ENCODE data around the gene TCEAL7.

DNA sequence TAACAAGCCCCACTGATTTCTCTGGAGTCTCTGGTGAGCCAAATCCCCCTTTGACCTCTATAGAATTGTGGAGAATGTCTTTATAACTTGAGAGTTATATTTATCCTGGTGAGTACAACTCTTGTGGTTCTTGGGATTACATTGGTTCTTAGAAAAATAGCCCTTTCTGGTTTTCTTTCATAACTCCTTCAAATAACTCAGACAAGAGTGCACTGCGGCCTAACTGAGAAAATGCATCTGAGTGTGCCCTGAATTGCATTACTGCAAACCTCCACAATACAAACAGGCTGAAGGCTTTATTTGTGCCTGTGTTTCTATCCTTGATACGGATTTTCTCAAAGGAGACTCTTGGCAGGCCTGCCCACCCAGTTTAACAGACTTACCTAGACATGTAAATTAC, 49.0 kb downstream of the TCEAL7 start:
- TF ChIP-seq NFATC3 (CRISPR knock-in tag; IDR thresholded peaks at IDR 0.05) = no peak
- TF ChIP-seq RFXANK (CRISPR knock-in tag; IDR thresholded peaks at IDR 0.05) = no peak
- no peak for TF ChIP-seq SIN3A (IDR thresholded peaks at IDR 0.05; ENCODE audit: borderline replicate concordance, low read depth, low read length)
- TF ChIP-seq, protein P1, sequence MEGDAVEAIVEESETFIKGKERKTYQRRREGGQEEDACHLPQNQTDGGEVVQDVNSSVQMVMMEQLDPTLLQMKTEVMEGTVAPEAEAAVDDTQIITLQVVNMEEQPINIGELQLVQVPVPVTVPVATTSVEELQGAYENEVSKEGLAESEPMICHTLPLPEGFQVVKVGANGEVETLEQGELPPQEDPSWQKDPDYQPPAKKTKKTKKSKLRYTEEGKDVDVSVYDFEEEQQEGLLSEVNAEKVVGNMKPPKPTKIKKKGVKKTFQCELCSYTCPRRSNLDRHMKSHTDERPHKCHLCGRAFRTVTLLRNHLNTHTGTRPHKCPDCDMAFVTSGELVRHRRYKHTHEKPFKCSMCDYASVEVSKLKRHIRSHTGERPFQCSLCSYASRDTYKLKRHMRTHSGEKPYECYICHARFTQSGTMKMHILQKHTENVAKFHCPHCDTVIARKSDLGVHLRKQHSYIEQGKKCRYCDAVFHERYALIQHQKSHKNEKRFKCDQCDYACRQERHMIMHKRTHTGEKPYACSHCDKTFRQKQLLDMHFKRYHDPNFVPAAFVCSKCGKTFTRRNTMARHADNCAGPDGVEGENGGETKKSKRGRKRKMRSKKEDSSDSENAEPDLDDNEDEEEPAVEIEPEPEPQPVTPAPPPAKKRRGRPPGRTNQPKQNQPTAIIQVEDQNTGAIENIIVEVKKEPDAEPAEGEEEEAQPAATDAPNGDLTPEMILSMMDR (CRISPR knock-in tag; IDR thresholded peaks at IDR 0.05) = no peak
- no peak for TF ChIP-seq JUNB (CRISPR knock-in tag; IDR thresholded peaks at IDR 0.05; ENCODE audit: borderline replicate concordance)
- TF ChIP-seq, protein P2, sequence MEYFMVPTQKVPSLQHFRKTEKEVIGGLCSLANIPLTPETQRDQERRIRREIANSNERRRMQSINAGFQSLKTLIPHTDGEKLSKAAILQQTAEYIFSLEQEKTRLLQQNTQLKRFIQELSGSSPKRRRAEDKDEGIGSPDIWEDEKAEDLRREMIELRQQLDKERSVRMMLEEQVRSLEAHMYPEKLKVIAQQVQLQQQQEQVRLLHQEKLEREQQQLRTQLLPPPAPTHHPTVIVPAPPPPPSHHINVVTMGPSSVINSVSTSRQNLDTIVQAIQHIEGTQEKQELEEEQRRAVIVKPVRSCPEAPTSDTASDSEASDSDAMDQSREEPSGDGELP (IDR thresholded peaks at IDR 0.05; ENCODE audit: borderline replicate concordance, low read depth) = no peak
- TF ChIP-seq, protein P3, sequence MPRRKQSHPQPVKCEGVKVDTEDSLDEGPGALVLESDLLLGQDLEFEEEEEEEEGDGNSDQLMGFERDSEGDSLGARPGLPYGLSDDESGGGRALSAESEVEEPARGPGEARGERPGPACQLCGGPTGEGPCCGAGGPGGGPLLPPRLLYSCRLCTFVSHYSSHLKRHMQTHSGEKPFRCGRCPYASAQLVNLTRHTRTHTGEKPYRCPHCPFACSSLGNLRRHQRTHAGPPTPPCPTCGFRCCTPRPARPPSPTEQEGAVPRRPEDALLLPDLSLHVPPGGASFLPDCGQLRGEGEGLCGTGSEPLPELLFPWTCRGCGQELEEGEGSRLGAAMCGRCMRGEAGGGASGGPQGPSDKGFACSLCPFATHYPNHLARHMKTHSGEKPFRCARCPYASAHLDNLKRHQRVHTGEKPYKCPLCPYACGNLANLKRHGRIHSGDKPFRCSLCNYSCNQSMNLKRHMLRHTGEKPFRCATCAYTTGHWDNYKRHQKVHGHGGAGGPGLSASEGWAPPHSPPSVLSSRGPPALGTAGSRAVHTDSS (CRISPR knock-in tag; conservative IDR thresholded peaks at IDR 0.05) = no peak
- no peak for TF ChIP-seq KDM6A (CRISPR knock-in tag; IDR thresholded peaks at IDR 0.05; ENCODE audit: low read depth)
- TF ChIP-seq CHD2 (IDR thresholded peaks at IDR 0.05; ENCODE audit: low read depth, low read length) = no peak
- TF ChIP-seq, protein P4, sequence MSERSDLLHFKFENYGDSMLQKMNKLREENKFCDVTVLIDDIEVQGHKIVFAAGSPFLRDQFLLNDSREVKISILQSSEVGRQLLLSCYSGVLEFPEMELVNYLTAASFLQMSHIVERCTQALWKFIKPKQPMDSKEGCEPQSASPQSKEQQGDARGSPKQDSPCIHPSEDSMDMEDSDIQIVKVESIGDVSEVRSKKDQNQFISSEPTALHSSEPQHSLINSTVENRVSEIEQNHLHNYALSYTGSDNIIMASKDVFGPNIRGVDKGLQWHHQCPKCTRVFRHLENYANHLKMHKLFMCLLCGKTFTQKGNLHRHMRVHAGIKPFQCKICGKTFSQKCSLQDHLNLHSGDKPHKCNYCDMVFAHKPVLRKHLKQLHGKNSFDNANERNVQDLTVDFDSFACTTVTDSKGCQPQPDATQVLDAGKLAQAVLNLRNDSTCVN (CRISPR knock-in tag; IDR thresholded peaks at IDR 0.05; ENCODE audit: borderline replicate concordance) = no peak
- TF ChIP-seq, protein P5, sequence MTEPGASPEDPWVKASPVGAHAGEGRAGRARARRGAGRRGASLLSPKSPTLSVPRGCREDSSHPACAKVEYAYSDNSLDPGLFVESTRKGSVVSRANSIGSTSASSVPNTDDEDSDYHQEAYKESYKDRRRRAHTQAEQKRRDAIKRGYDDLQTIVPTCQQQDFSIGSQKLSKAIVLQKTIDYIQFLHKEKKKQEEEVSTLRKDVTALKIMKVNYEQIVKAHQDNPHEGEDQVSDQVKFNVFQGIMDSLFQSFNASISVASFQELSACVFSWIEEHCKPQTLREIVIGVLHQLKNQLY (CRISPR knock-in tag; IDR thresholded peaks at IDR 0.05) = no peak

All from HepG2 (cell line).